Measurements from ENCODE around the gene RAD51B. TPM values are rescaled to one million over a fixed set of nuclear protein-coding genes. Genes with fewer than 3 reads are reported as not detected.

RAD51B gene
- total RNA-seq, 1 experiment from 2014 or later, result 20.0 TPM

- TF ChIP-seq, protein P1, sequence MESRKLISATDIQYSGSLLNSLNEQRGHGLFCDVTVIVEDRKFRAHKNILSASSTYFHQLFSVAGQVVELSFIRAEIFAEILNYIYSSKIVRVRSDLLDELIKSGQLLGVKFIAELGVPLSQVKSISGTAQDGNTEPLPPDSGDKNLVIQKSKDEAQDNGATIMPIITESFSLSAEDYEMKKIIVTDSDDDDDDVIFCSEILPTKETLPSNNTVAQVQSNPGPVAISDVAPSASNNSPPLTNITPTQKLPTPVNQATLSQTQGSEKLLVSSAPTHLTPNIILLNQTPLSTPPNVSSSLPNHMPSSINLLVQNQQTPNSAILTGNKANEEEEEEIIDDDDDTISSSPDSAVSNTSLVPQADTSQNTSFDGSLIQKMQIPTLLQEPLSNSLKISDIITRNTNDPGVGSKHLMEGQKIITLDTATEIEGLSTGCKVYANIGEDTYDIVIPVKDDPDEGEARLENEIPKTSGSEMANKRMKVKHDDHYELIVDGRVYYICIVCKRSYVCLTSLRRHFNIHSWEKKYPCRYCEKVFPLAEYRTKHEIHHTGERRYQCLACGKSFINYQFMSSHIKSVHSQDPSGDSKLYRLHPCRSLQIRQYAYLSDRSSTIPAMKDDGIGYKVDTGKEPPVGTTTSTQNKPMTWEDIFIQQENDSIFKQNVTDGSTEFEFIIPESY (IDR thresholded peaks at IDR 0.05; ENCODE audit: extremely low read depth, insufficient replicate concordance, low read length), result no peak
These were observed 779.3 kb downstream of the RAD51B start (continued) for GRCh38 chr14:68598621-68599447.

- H3K4me2 ChIP-seq (ENCODE audit: low read length), result peak overlapping the region; percentile 73
- H3K79me2 ChIP-seq (ENCODE audit: insufficient read depth, low read length), result no peaks in the 10 kb centered on the region
- ChIA-PET RAD21 (ENCODE audit: low non-redundant PET in 1 of 2, low total read pairs in 2 of 2, uncharacterized antibody in 2 of 2, unreplicated experiment in 2 of 2) (interaction anchor here in 1 of 2 experiments (1.3 kb wide), 1 partner anchor 53 kb away, joined by 3 read pairs; no protein-coding TSS in a partner anchor), CTCF (no interaction called here), POLR2A (no interaction called here)
- H3K36me3 ChIP-seq (ENCODE audit: control insufficient read depth in 1 of 2, insufficient read depth in 2 of 2, low read length in 2 of 2), result no peaks in the 10 kb centered on the region
- H3K4me1 ChIP-seq (ENCODE audit: control insufficient read depth in 1 of 2, insufficient read depth in 2 of 2, low read length in 2 of 2), result peaks cover 38 to 60% of the 10 kb centered on the region in 2 experiments
- BruUV-seq (replicated peaks), result no TSS peak
- H3K27me3 ChIP-seq (ENCODE audit: insufficient read depth, low read length), result no peaks in the 10 kb centered on the region
- H3K9ac ChIP-seq (ENCODE audit: low read length), result peak overlapping the region; percentile 54; the same call in 1 of the 2 replicates
- H3K9me3 ChIP-seq (ENCODE audit: control insufficient read depth in 1 of 2, insufficient read depth in 1 of 2, low read depth in 1 of 2, low read length in 2 of 2), result no peaks in the 10 kb centered on the region; a peak in 1 of 4 replicates
- 0 out of 4 replicates have a peak overlapping the region, but pooled peaks of 1 of the 2 experiments have one; percentile 39 for H3K4me3 ChIP-seq (replicated peaks in 1 of 2; ENCODE audit: low read depth in 1 of 2, low read length in 2 of 2)
- no peak overlapping the region for H2AFZ ChIP-seq (ENCODE audit: low read depth, low read length, poor library complexity, severe bottlenecking)
- H3K27ac ChIP-seq (ENCODE audit: low read depth, low read length), result peak overlapping the region; percentile 94
- DNase-seq (ENCODE audit: low read depth, low spot score) (no peak), ATAC-seq (no peak)
- intact Hi-C loops (cut with micrococcal nuclease), result loop anchor here (1.0 to 5.0 kb wide), 4 partner anchors 51 to 353 kb away; partner anchors contain the start of gene ZFP36L1
- TF ChIP-seq CBX3 (IDR thresholded peaks at IDR 0.05; ENCODE audit: low read depth) (no peak), MAX (IDR thresholded peaks at IDR 0.05) (no peak), POLR2AphosphoS5 (IDR thresholded peaks at IDR 0.05; ENCODE audit: low read depth, low read length) (no peak), CTCF (IDR thresholded peaks at IDR 0.05 in 2 of 3, conservative IDR thresholded peaks at IDR 0.05 in 1 of 3; ENCODE audit: borderline replicate concordance in 1 of 3, insufficient read depth in 1 of 3, low read depth in 2 of 3, low read length in 2 of 3) (no peak), POLR2A (IDR thresholded peaks at IDR 0.05; ENCODE audit: borderline replicate concordance, extremely low read depth, insufficient read depth, insufficient read length) (no peak), ELF1 (IDR thresholded peaks at IDR 0.05; ENCODE audit: borderline replicate concordance, low read depth) (no peak), ZFX (IDR thresholded peaks at IDR 0.05) (no peak), EZH2phosphoT487 (IDR thresholded peaks at IDR 0.05; ENCODE audit: borderline replicate concordance) (no peak), EZH2 (IDR thresholded peaks at IDR 0.05) (no peak), SRF (IDR thresholded peaks at IDR 0.05; ENCODE audit: low read depth) (no peak), SIN3A (IDR thresholded peaks at IDR 0.05; ENCODE audit: low read depth) (no peak), ZNF274 (IDR thresholded peaks at IDR 0.05; ENCODE audit: low read depth, low read length) (no peak), JUND (IDR thresholded peaks at IDR 0.05) (no peak)
- TF ChIP-seq, protein P1 (IDR thresholded peaks at IDR 0.05; ENCODE audit: extremely low read depth, insufficient replicate concordance, low read length), result no peak
- TF ChIP-seq, protein P2, sequence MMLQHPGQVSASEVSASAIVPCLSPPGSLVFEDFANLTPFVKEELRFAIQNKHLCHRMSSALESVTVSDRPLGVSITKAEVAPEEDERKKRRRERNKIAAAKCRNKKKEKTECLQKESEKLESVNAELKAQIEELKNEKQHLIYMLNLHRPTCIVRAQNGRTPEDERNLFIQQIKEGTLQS (IDR thresholded peaks at IDR 0.05), result no peak
- no peaks in the 10 kb centered on the region for H4K20me1 ChIP-seq (ENCODE audit: insufficient read depth)
- no peaks in the 10 kb centered on the region for H3K9me2 ChIP-seq (ENCODE audit: insufficient read depth)
These were observed 780.5 kb downstream of the RAD51B start for GRCh38 chr14:68599896-68600610.

All from HCT116 (cell line).